Transverse colon (tissue), 4 donors: Measurements from ENCODE around the gene ERICH6B.

Experiments
- CTCF ChIP-seq, 5 experiments: fragments of 200-600 bp in 3 of 5; fragments of 450-650 bp in 2 of 5; sonication (generic) in 3 of 5; IDR thresholded peaks; 1 replicate in 2 of 5; 2 replicates in 3 of 5; pipeline ENCODE4 v1.5.1; 2016 to 2017; ENCODE audit warnings: antibody characterized with exemption in 5 of 5, inconsistent platforms in 3 of 5, mild to moderate bottlenecking in 2 of 5, moderate library complexity in 1 of 5
- POLR2A ChIP-seq: fragments of 450-650 bp; IDR thresholded peaks from one replicate; pipeline ENCODE4 v1.6.1; 2016; ENCODE audit warnings: antibody characterized with exemption, mild to moderate bottlenecking, moderate library complexity
- POLR2AphosphoS5 ChIP-seq, 3 donors: sonication (generic); formaldehyde crosslinking; IDR thresholded peaks; one replicate each; pipeline ENCODE4 v1.6.1; 2016; ENCODE audit warnings: antibody characterized with exemption in 3 of 3

GRCh38 chr13:45658586-45659235, 43.2 kb upstream of the ERICH6B start:
- no peak for TF ChIP-seq CTCF (IDR thresholded peaks at IDR 0.05)
- no peak for TF ChIP-seq POLR2A
- TF ChIP-seq POLR2AphosphoS5 (IDR thresholded peaks at IDR 0.05), result no peak
